GM19025 (cell line): ENCODE data around the gene FSTL4.
"Not testable (repeated sequence)": the region's sequence is repeated elsewhere in the genome, so short reads cannot be mapped to it uniquely, and the experiment has no call there.

Experiments used
- ATAC-seq: cut with Tn5 transposase; IDR thresholded peaks from one replicate; pipeline ENCODE4 v1.9.1; 2021; ENCODE audit warnings: mild to moderate bottlenecking, low read depth, moderate library complexity; ENCODE audit not compliant: unreplicated experiment

FSTL4 gene

GRCh38 chr5:133222040-133222439, 390.3 kb downstream of the FSTL4 start:
- ATAC-seq, result no peak

- ATAC-seq, result no peak
Measured at GRCh38 chr5:133220851-133221674, 391.3 kb downstream of the FSTL4 start.

- ATAC-seq, result no peak
Measured at GRCh38 chr5:133219296-133219695, 393.0 kb downstream of the FSTL4 start.

GRCh38 chr5:133216138-133216537, 396.2 kb downstream of the FSTL4 start:
- ATAC-seq, result not testable (repeated sequence)

GRCh38 chr5:133214153-133214820, 398.1 kb downstream of the FSTL4 start:
- ATAC-seq, result no peak

GRCh38 chr5:133205649-133206048, 406.7 kb downstream of the FSTL4 start:
- ATAC-seq, result no peak

GRCh38 chr5:133205204-133205603, 407.1 kb downstream of the FSTL4 start:
- ATAC-seq, result no peak

- ATAC-seq, result no peak
Measured at GRCh38 chr5:133203317-133204305, 408.7 kb downstream of the FSTL4 start.

GRCh38 chr5:133202066-133202665, 410.2 kb downstream of the FSTL4 start:
- no peak for ATAC-seq

GRCh38 chr5:133201310-133201709, 411.0 kb downstream of the FSTL4 start:
- ATAC-seq, result no peak

- no peak for ATAC-seq
Measured at GRCh38 chr5:133200256-133200655, 412.1 kb downstream of the FSTL4 start.

- no peak for ATAC-seq
Measured at GRCh38 chr5:133199417-133200178, 412.7 kb downstream of the FSTL4 start.

- ATAC-seq, result no peak
Measured at GRCh38 chr5:133198511-133198910, 413.8 kb downstream of the FSTL4 start.

- ATAC-seq, result no peak
Measured at GRCh38 chr5:133196441-133197085, 415.8 kb downstream of the FSTL4 start.

- ATAC-seq, result no peak
Measured at GRCh38 chr5:133195250-133195649, 417.1 kb downstream of the FSTL4 start.

- ATAC-seq, result no peak
Measured at GRCh38 chr5:133193794-133194193, 418.5 kb downstream of the FSTL4 start.

- no peak for ATAC-seq
Measured at GRCh38 chr5:133192716-133193115, 419.6 kb downstream of the FSTL4 start.

- no peak for ATAC-seq
Measured at GRCh38 chr5:133189881-133190280, 422.5 kb downstream of the FSTL4 start.

GRCh38 chr5:133179405-133179804, 432.9 kb downstream of the FSTL4 start:
- no peak for ATAC-seq
